ENCODE data around the gene NUTM1. TPM values are rescaled to one million over a fixed set of nuclear protein-coding genes. Genes with fewer than 3 reads are reported as not detected.

NUTM1 gene
- total RNA-seq (2021; ENCODE audit: unreplicated experiment): 0.07 TPM
- polyA plus RNA-seq (2012): 0.10 and 0.13 TPM in 2 replicates
- Bru-seq, nascent RNA: percentile 6 among the genes with signal in this experiment
- not detected for BruChase-seq, experiment 1, labeled RNA remaining after a 6-hour chase
- percentile 9 among the genes with signal in this experiment for BruChase-seq, experiment 2, labeled RNA remaining after a 2-hour chase
- long read RNA-seq: 0 reads

DNA sequence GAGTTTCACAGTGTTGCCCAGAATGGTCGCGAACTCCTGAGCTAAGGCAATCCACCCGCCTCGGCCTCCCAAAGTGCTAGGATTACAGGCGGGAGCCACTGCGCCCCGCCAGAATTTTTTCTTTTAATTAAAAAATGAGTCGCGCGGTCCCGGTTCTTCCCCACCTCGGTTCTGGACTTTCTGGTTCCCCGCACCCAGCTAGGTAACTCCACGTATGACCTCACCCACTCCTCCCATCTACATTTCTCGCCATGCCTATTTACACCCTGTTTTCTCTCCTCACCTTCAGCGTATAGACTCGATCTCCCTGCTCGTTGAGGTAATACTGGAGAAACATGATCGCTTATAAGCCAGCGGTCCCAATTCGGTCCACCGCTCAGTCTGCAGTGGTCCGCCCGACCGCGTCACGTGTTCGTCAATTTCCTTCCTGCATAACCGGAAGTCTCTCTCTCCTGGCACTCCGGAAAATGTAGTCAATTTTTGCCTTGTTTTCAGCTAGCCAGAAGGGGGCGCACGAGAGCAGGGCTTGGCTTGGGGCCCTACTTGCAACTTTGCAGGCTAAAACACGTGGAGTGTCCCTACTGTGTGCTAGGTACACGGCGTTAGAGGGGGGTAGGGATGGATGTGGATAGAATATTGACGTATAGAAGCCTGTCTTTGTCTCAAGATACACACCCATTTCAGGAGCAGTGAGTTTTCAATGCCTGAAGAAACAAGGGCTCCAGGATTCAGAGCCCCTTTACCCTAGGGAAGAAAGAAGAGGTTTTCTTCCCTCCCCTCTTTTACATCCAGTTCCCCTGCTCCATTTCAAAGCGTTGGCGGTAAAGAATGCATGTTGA, at the start of gene NUTM1, which contains the start of gene NOP10:
TSS of gene NUTM1 (plus strand) at position 579 of the 839 bp plus-strand sequence. CDS start 382 bp downstream, outside the sequence.
TSS of gene NOP10 (minus strand) at position 400 of the 839 bp plus-strand sequence. CDS start at position 337, 63 bp downstream.
- H3K4me3 ChIP-seq (replicated peaks in 1 of 2; ENCODE audit: low read depth in 1 of 2, low read length in 2 of 2): peak within 1 kb of the TSS; percentile 79 to 96
- DNase-seq (ENCODE audit: low read depth, low spot score) (peak; percentile 90), ATAC-seq (peak; percentile 82)
- peak within 1 kb of the TSS; percentile 86 for H3K9ac ChIP-seq (ENCODE audit: low read length)
- peak within 1 kb of the TSS; percentile 72 for H3K27ac ChIP-seq (ENCODE audit: low read depth, low read length)
- H3K9me3 ChIP-seq (ENCODE audit: control insufficient read depth in 1 of 2, insufficient read depth in 1 of 2, low read depth in 1 of 2, low read length in 2 of 2): no peaks in the 10 kb centered on the region
- peak within 1 kb of the TSS; percentile 84 for H2AFZ ChIP-seq (ENCODE audit: low read depth, low read length, poor library complexity, severe bottlenecking)
- BruUV-seq (replicated peaks): no TSS peak
- H4K20me1 ChIP-seq (ENCODE audit: insufficient read depth): no peaks in the 10 kb centered on the region
- H3K36me3 ChIP-seq (ENCODE audit: control insufficient read depth in 1 of 2, insufficient read depth in 2 of 2, low read length in 2 of 2): peaks cover 20 to 32% of the 10 kb centered on the region in 2 experiments
- ChIA-PET RAD21 (ENCODE audit: low non-redundant PET in 1 of 2, low total read pairs in 2 of 2, uncharacterized antibody in 2 of 2, unreplicated experiment in 2 of 2) (interaction anchor here (0.7 to 1.2 kb wide), 2 partner anchors 25 kb away, joined by 3 to 4 read pairs; partner anchors contain the start of gene LPCAT4 (in 1 of the 2)), POLR2A (interaction anchor here (0.5 to 1.1 kb wide), 2 partner anchors 15 to 23 kb away, joined by 3 to 5 read pairs; partner anchors contain the start of gene LPCAT4), CTCF (interaction anchor here (0.7 to 1.9 kb wide), 7 partner anchors 15 to 233 kb away, joined by 3 to 11 read pairs (median 3); partner anchors contain the start of gene LPCAT4)
- H3K79me2 ChIP-seq (ENCODE audit: insufficient read depth, low read length): peaks cover 41% of the 10 kb centered on the region
- no peaks in the 10 kb centered on the region for H3K27me3 ChIP-seq (ENCODE audit: insufficient read depth, low read length)
- intact Hi-C loops (cut with micrococcal nuclease): loop anchor here (1.0 to 2.0 kb wide), 2 partner anchors 16 to 245 kb away; no protein-coding TSS in a partner anchor
- H3K4me1 ChIP-seq (ENCODE audit: control insufficient read depth in 1 of 2, insufficient read depth in 2 of 2, low read length in 2 of 2): peaks cover 7 to 25% of the 10 kb centered on the region in 2 experiments; a peak in 3 of 4 replicates
- H3K9me2 ChIP-seq (ENCODE audit: insufficient read depth): no peaks in the 10 kb centered on the region
- H3K4me2 ChIP-seq (ENCODE audit: low read length): peak within 1 kb of the TSS; percentile 85
- peak; percentile 67; the same call in 1 of the 2 replicates for TF ChIP-seq SIN3A (IDR thresholded peaks at IDR 0.05; ENCODE audit: low read depth)
- peak; percentile 39 for TF ChIP-seq YY1 (IDR thresholded peaks at IDR 0.05; ENCODE audit: extremely low read depth, insufficient replicate concordance, low read depth, low read length)
- no peak for TF ChIP-seq FOSL1 (IDR thresholded peaks at IDR 0.05; ENCODE audit: low read depth)
- no peak for TF ChIP-seq EGR1 (IDR thresholded peaks at IDR 0.05; ENCODE audit: low read depth)
- no peak for TF ChIP-seq SRF (IDR thresholded peaks at IDR 0.05; ENCODE audit: low read depth)
- TF ChIP-seq RAD21 (IDR thresholded peaks at IDR 0.05; ENCODE audit: low read depth): peak; percentile 80
- TF ChIP-seq REST (IDR thresholded peaks at IDR 0.05; ENCODE audit: low read depth): no peak
- TF ChIP-seq, protein P1, sequence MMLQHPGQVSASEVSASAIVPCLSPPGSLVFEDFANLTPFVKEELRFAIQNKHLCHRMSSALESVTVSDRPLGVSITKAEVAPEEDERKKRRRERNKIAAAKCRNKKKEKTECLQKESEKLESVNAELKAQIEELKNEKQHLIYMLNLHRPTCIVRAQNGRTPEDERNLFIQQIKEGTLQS (IDR thresholded peaks at IDR 0.05): no peak
- TF ChIP-seq ELF1 (IDR thresholded peaks at IDR 0.05; ENCODE audit: borderline replicate concordance, low read depth): peak; percentile 75
- peak; percentile 93 for TF ChIP-seq POLR2AphosphoS5 (IDR thresholded peaks at IDR 0.05; ENCODE audit: low read depth, low read length)
- TF ChIP-seq CBX3 (IDR thresholded peaks at IDR 0.05; ENCODE audit: low read depth): peak; percentile 96
- no peak for TF ChIP-seq EZH2 (IDR thresholded peaks at IDR 0.05)
- TF ChIP-seq CEBPB (IDR thresholded peaks at IDR 0.05; ENCODE audit: low read depth): no peak
- no peak for TF ChIP-seq EZH2phosphoT487 (IDR thresholded peaks at IDR 0.05; ENCODE audit: borderline replicate concordance)
- no peak; the same call in 1 of the 2 replicates for TF ChIP-seq SP1 (IDR thresholded peaks at IDR 0.05; ENCODE audit: low read depth)
- TF ChIP-seq JUND (IDR thresholded peaks at IDR 0.05): no peak
- TF ChIP-seq ZBTB33 (IDR thresholded peaks at IDR 0.05; ENCODE audit: extremely low read depth, insufficient replicate concordance, low read length): no peak
- TF ChIP-seq, protein P2, sequence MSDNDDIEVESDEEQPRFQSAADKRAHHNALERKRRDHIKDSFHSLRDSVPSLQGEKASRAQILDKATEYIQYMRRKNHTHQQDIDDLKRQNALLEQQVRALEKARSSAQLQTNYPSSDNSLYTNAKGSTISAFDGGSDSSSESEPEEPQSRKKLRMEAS (IDR thresholded peaks at IDR 0.05): peak; percentile 97
- TF ChIP-seq TCF7L2 (IDR thresholded peaks at IDR 0.05; ENCODE audit: borderline replicate concordance, extremely low read depth, insufficient read depth, insufficient read length): peak; percentile 23
- TF ChIP-seq ZFX (IDR thresholded peaks at IDR 0.05): no peak

Measured in HCT116 (cell line).